Measurements from ENCODE around the gene LRAT. TPM values are rescaled to one million over a fixed set of nuclear protein-coding genes. Genes with fewer than 3 reads are reported as not detected.

Gene LRAT
- total RNA-seq (2.5 and 5.8 TPM in 2 replicates), polyA plus RNA-seq (7.6 and 12.6 TPM in 2 replicates)

DNA sequence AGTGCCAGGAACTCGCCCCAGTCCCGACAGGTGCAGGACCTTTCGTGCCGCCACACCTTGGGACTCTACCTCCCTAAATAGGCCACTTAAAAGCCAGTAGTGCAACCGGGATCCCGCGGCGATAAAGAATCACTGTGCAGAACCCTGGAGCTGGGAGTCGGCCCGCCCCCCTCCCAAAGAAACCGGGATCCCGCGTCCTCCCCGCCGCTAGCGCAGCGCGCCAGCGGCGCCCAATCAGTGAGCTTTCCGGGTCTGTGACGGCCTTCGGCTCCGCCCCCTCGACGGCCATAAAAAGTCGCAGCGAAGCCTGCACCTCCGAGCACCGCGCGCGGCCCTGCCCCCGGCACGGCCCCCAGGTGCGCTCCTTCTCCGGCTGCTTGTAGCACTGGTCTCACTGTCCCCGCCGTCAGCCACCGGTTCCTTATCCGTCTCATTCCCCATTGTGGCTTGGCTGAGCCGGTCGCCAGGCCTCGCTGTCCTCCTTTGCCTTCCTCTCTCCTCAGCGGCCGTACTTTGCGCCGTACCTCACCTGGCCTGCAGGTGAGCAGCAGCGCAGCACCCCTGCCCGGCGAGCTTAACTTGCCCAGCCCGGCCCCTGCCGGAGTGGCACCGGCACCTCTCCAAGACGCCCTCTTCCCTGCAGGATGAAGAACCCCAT, at the start of gene LRAT:
Gene LRAT, plus strand, starts transcription at position 318 of the 658 bp plus-strand sequence. Its CDS starts 327 bp downstream, at position 645.
- no peak for TF ChIP-seq CTCF (IDR thresholded peaks at IDR 0.05; ENCODE audit: low read depth, low read length)
- Histone ChIP-seq H3K27ac (no peak within 1 kb of the TSS), H3K27me3 (peaks cover 64% of the 10 kb centered on the region), H3K9me3 (ENCODE audit: low read depth) (no peaks in the 10 kb centered on the region), H3K4me1 (ENCODE audit: low read depth) (peaks cover 8% of the 10 kb centered on the region), H3K36me3 (no peaks in the 10 kb centered on the region), H3K4me3 (peak within 1 kb of the TSS; percentile 54)
- DNase-seq (ENCODE audit: low read depth in 1 of 2, low spot score in 1 of 2) = peak in 1 of 2 donors; percentile 81

DNA sequence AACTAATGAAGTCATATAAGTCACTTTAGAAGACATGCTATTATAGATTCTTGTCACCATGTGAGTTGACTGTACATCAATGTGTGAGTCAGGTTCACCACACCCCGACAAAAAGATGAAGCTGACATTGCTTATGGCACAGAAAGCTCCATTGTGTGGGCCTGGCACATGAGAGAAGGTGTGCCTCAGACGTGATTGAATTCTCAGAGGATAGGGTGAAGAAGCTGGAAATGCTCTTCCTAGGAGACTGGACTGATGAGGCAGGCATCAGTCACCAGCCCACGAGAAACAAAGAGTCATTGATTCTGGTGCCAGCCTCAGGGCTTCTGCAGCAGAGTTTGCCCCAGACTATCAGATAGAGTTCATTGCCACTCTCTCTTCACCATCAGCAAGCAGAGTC, 35.9 kb upstream of the LRAT start:
- no peaks in the 10 kb centered on the region for H3K9me3 ChIP-seq (ENCODE audit: low read depth)
- H3K36me3 ChIP-seq = no peaks in the 10 kb centered on the region
- H3K27me3 ChIP-seq = no peaks in the 10 kb centered on the region
- no peaks in the 10 kb centered on the region for H3K4me1 ChIP-seq (ENCODE audit: low read depth)
- H3K4me3 ChIP-seq = no peak overlapping the region
- no peak overlapping the region for H3K27ac ChIP-seq
- no peak for DNase-seq (ENCODE audit: low read depth in 1 of 2, low spot score in 1 of 2)
- TF ChIP-seq CTCF (IDR thresholded peaks at IDR 0.05; ENCODE audit: low read depth, low read length) = no peak

DNA sequence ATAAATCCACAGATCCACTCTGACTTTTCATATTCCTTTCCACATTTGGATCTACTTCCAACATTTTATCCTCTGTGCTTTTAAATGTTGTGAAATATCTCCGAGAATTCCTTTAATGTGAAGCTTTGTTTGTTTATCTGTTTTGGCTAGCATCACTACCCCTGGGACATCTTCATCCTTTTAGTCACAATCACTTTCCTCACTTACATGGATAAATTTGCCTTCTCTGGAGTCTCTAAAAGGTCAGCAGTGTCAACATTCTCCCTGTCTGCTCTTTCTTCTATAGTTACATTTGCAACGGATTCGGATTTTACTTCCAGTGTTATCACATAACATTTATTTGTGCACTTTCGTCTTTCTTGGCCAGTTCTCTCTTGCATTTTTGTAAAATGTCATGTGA, 34.2 kb upstream of the LRAT start:
- no peak for TF ChIP-seq CTCF (IDR thresholded peaks at IDR 0.05; ENCODE audit: low read depth, low read length)
- H3K4me1 ChIP-seq (ENCODE audit: low read depth) = peaks cover 11% of the 10 kb centered on the region
- no peaks in the 10 kb centered on the region for H3K27me3 ChIP-seq
- H3K36me3 ChIP-seq = no peaks in the 10 kb centered on the region
- H3K4me3 ChIP-seq = no peak overlapping the region
- no peak for DNase-seq (ENCODE audit: low read depth in 1 of 2, low spot score in 1 of 2)
- no peaks in the 10 kb centered on the region for H3K9me3 ChIP-seq (ENCODE audit: low read depth)
- H3K27ac ChIP-seq = no peak overlapping the region

DNA sequence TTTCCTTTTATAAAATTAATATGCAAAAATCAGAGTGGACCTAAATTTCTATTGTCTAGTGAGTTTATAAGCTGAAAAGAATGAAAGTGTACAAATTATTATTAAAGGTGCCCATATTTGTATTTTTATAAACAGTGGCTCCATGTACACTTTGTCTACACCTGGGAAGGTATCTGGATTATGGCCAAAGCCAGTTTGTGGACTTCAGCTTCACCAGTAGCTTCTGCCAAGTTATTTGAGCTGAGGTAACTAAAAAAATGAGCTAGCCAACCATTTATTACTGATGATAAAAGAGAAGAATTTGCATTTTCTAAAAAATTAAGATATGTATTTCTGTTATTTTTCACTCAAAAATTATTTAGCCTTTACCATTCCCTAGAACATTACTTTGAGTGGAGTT, 32.3 kb upstream of the LRAT start:
- Histone ChIP-seq H3K4me1 (ENCODE audit: low read depth) (peaks cover 17% of the 10 kb centered on the region), H3K36me3 (no peaks in the 10 kb centered on the region), H3K9me3 (ENCODE audit: low read depth) (no peaks in the 10 kb centered on the region), H3K27me3 (no peaks in the 10 kb centered on the region), H3K27ac (no peak overlapping the region), H3K4me3 (no peak overlapping the region)
- no peak for TF ChIP-seq CTCF (IDR thresholded peaks at IDR 0.05; ENCODE audit: low read depth, low read length)
- DNase-seq (ENCODE audit: low read depth in 1 of 2, low spot score in 1 of 2) = no peak

- Histone ChIP-seq H3K9me3 (ENCODE audit: low read depth) (no peaks in the 10 kb centered on the region), H3K4me3 (no peak overlapping the region), H3K27ac (peak overlapping the region; percentile 74), H3K4me1 (ENCODE audit: low read depth) (peaks cover 17% of the 10 kb centered on the region), H3K27me3 (no peaks in the 10 kb centered on the region), H3K36me3 (no peaks in the 10 kb centered on the region)
- DNase-seq (ENCODE audit: low read depth in 1 of 2, low spot score in 1 of 2) = peak in 1 of 2 donors; percentile 27
- TF ChIP-seq CTCF (IDR thresholded peaks at IDR 0.05; ENCODE audit: low read depth, low read length) = no peak
Measured at GRCh38 chr4:154714339-154715040, 29.3 kb upstream of the LRAT start.

Data from cardiac muscle cell (in vitro differentiated cells and primary cell).